ENCODE measurements around the gene SLC30A4.
"Not testable (repeated sequence)": the region's sequence is repeated elsewhere in the genome, so short reads cannot be mapped to it uniquely, and the experiment has no call there.

Gene SLC30A4

GRCh38 chr15:45534821-45535220, 12.3 kb upstream of the SLC30A4 start:
- no peak for TF ChIP-seq CTCF (IDR thresholded peaks at IDR 0.05; ENCODE audit: low read depth, low read length)
- H3K4me3 ChIP-seq (ENCODE audit: low read depth, low read length), result no peak overlapping the region

DNA sequence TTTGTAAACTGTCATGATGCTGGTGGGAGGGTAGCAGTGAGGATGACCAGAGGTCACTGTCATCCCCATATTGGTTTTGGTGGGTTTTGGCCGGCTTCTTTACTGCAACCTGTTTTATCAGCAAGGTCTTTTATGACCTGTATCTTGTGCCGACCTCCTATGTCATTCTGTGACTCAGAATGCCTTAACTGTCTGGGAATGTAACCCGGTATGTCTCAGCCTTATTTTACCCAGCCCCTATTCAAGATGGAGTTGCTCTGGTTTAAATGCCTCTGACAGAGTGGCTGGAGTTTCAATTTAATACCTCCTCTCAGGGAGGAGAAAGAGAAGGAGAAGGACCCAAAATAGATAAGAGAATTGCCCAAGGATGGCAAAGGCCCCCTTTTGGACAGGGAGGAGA, 10.3 kb upstream of the SLC30A4 start:
- not testable (repeated sequence) for H3K4me3 ChIP-seq (ENCODE audit: low read depth, low read length)

DNA sequence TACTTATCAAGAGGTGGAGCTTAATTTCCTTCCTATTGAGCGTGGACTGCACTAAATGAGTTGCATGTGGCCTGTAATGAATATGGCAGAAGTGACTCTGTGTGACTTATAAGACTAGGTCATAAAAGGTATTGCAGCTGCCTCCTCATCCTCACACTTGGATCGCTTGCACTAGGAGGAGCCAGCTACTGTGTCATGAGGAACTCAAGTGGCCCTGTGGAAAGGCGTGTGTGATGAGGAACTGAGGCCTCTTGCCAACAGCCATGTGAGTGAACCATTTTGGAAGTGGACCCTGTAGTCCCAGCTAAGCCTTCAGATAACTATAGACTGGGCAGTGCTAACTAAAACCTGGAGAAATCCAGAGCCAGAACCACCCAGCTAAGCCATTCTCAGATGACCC, 7.1 kb upstream of the SLC30A4 start:
- no peak overlapping the region for H3K4me3 ChIP-seq (ENCODE audit: low read depth, low read length)

GRCh38 chr15:45527086-45527485, 4.5 kb upstream of the SLC30A4 start:
- H3K4me3 ChIP-seq (ENCODE audit: low read depth, low read length), result no peak overlapping the region
- no peak for TF ChIP-seq CTCF (IDR thresholded peaks at IDR 0.05; ENCODE audit: low read depth, low read length)

More for the DNA sequence above, 7.1 kb upstream of the SLC30A4 start:
- no peak for TF ChIP-seq CTCF (IDR thresholded peaks at IDR 0.05; ENCODE audit: low read depth, low read length)

DNA sequence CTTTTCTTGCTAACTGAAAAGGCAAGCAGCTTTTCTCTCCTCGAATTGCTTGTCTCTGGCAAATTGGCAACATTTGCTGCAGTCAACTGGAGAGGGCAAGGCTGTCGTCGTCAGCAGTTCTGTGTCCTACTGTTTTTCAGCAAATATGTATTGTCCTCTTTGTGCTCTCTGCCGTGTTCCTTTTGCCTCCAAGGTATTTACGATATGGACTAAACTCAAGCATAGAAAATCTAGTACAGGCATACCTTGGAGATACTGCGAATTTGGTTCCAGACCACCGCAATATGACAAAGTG, 558 bp upstream of the SLC30A4 start:
- H3K4me3 ChIP-seq (ENCODE audit: low read depth, low read length), result peak overlapping the region; percentile 65
- no peak for TF ChIP-seq CTCF (IDR thresholded peaks at IDR 0.05; ENCODE audit: low read depth, low read length)

DNA sequence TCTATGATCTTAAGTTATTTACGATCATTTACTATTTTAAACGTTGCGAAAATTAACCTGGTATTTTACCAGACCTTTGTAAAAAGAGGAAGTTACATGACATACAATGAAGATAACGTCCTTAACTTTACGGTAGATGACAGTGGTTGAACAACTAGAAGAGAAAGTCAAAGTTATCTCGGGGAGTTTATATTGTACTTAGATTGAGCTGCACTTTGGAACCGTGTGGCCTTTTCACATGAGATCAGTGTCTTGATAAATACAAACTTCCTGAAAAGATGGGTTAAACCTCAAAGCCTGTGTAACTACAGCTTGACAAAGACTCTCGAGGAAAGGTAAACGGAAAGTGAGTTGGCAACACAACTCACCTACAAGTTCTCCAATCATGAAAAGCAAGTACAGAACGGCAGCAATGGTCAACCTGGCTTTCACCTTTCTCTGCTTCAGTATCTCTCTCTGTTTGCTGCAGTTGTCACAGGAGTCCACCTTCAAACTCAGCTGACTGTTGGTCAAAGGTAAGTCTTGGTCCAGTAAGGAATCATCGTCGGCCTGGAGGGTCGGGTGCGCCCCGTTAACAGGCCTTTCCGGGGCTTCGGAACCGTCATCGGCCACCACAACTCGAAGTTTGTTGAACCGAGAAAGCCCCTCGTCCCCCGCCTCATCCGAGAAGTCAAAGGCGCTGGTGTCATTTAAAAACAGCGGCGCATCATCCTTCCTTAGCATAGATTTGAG, 793 bp downstream of the SLC30A4 start:
- peak overlapping the region; percentile 65 for H3K4me3 ChIP-seq (ENCODE audit: low read depth, low read length)
- no peak for TF ChIP-seq CTCF (IDR thresholded peaks at IDR 0.05; ENCODE audit: low read depth, low read length)

DNA sequence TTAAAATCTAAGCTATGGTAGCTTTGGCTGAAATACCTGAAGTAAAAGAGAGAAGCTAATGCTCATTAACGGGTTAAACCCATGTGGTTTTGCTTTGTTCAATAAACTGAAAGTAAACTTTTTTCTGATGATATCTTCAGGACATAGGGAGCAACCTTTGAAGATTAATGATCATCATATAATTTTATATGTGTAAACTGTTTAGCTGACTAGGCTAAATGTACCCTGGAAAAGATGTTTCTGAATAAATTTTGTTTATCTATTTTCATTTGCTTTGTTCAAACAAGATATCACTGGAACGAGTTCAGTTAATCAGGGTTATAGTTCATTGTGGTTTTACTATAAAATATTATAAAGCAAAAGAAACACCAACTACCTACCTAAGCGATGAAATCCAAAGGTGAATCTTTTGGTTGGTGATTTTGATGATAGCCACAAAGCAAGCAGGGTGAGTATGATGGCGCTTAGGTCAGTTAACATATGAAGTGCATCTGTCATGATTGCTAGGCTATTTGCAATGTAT, 11.7 kb downstream of the SLC30A4 start:
- H3K4me3 ChIP-seq (ENCODE audit: low read depth, low read length), result no peak overlapping the region
- TF ChIP-seq CTCF (IDR thresholded peaks at IDR 0.05; ENCODE audit: low read depth, low read length), result no peak

DNA sequence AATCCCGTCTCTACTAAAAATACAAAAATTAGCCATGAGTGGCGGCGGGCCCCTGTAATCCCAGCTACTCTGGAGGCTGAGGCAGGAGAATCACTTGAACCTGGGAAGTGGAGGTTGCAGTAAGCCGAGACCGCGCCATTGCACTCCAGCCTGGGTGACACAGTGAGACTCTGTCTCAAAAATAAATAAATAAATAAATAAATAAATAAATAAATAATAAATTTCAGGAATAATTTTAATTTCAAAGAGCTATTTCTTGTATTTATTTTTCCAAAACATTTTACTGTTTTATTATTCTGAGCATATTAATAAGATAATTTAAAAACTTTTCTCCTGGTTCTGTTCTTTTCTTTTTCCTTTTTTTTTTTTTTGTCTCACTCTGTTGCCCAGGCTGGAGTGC, 15.4 kb downstream of the SLC30A4 start:
- not testable (repeated sequence) for H3K4me3 ChIP-seq (ENCODE audit: low read depth, low read length)
